Measurements from ENCODE around the gene RAB6B.
A peak's percentile ranks its signal among the peaks of the same experiment; 100 is the strongest.

RAB6B gene

GRCh38 chr3:133928136-133928893 is 32.6 kb upstream of the RAB6B start:
- Histone ChIP-seq H3K27me3 (ENCODE audit: insufficient read depth, insufficient read length) (peaks cover 21% of the 10 kb centered on the region), H3K9ac (ENCODE audit: insufficient read length, low read depth) (peak overlapping the region; percentile 45), H3K4me1 (ENCODE audit: insufficient read depth, insufficient read length) (peaks cover 11% of the 10 kb centered on the region), H3K36me3 (ENCODE audit: insufficient read depth, insufficient read length, low read length) (no peaks in the 10 kb centered on the region), H3K4me3 (ENCODE audit: insufficient read length, low read depth) (no peak overlapping the region), H3K9me3 (ENCODE audit: insufficient read depth, low read length) (no peaks in the 10 kb centered on the region)
- TF ChIP-seq SUZ12 (IDR thresholded peaks at IDR 0.05; ENCODE audit: extremely low read depth, insufficient read depth, insufficient read length): no peak
- DNase-seq (ENCODE audit: low read depth, low spot score): no peak

GRCh38 chr3:133927540-133928066 is 31.9 kb upstream of the RAB6B start:
- no peak for DNase-seq (ENCODE audit: low read depth, low spot score)
- Histone ChIP-seq H3K9ac (ENCODE audit: insufficient read length, low read depth) (peak overlapping the region; percentile 66), H3K27me3 (ENCODE audit: insufficient read depth, insufficient read length) (peaks cover 21% of the 10 kb centered on the region), H3K36me3 (ENCODE audit: insufficient read depth, insufficient read length, low read length) (no peaks in the 10 kb centered on the region), H3K9me3 (ENCODE audit: insufficient read depth, low read length) (no peaks in the 10 kb centered on the region), H3K4me3 (ENCODE audit: insufficient read length, low read depth) (peak overlapping the region; percentile 41), H3K4me1 (ENCODE audit: insufficient read depth, insufficient read length) (peaks cover 11% of the 10 kb centered on the region)
- TF ChIP-seq ZNF274 (IDR thresholded peaks at IDR 0.05; ENCODE audit: low read depth, low read length) (no peak), SUZ12 (IDR thresholded peaks at IDR 0.05; ENCODE audit: extremely low read depth, insufficient read depth, insufficient read length) (no peak), YY1 (IDR thresholded peaks at IDR 0.05; ENCODE audit: insufficient read depth, insufficient read length) (no peak)

GRCh38 chr3:133926736-133927539 is 31.3 kb upstream of the RAB6B start:
- no peak for DNase-seq (ENCODE audit: low read depth, low spot score)
- Histone ChIP-seq H3K9ac (ENCODE audit: insufficient read length, low read depth) (peak overlapping the region; percentile 66), H3K4me1 (ENCODE audit: insufficient read depth, insufficient read length) (peaks cover 11% of the 10 kb centered on the region), H3K9me3 (ENCODE audit: insufficient read depth, low read length) (no peaks in the 10 kb centered on the region), H3K27me3 (ENCODE audit: insufficient read depth, insufficient read length) (peaks cover 21% of the 10 kb centered on the region), H3K4me3 (ENCODE audit: insufficient read length, low read depth) (peak overlapping the region; percentile 41), H3K36me3 (ENCODE audit: insufficient read depth, insufficient read length, low read length) (no peaks in the 10 kb centered on the region)
- TF ChIP-seq YY1 (IDR thresholded peaks at IDR 0.05; ENCODE audit: insufficient read depth, insufficient read length) (no peak), SUZ12 (IDR thresholded peaks at IDR 0.05; ENCODE audit: extremely low read depth, insufficient read depth, insufficient read length) (no peak)

- Histone ChIP-seq H3K4me1 (ENCODE audit: insufficient read depth, insufficient read length) (peaks cover 11% of the 10 kb centered on the region), H3K27me3 (ENCODE audit: insufficient read depth, insufficient read length) (peaks cover 21% of the 10 kb centered on the region), H3K9ac (ENCODE audit: insufficient read length, low read depth) (no peak overlapping the region), H3K9me3 (ENCODE audit: insufficient read depth, low read length) (no peaks in the 10 kb centered on the region), H3K36me3 (ENCODE audit: insufficient read depth, insufficient read length, low read length) (no peaks in the 10 kb centered on the region), H3K4me3 (ENCODE audit: insufficient read length, low read depth) (no peak overlapping the region)
- TF ChIP-seq YY1 (IDR thresholded peaks at IDR 0.05; ENCODE audit: insufficient read depth, insufficient read length) (no peak), SUZ12 (IDR thresholded peaks at IDR 0.05; ENCODE audit: extremely low read depth, insufficient read depth, insufficient read length) (no peak), ZNF274 (IDR thresholded peaks at IDR 0.05; ENCODE audit: low read depth, low read length) (no peak)
- DNase-seq (ENCODE audit: low read depth, low spot score): no peak
These were observed 30.5 kb upstream of the RAB6B start for GRCh38 chr3:133925960-133926735.

- Histone ChIP-seq H3K4me1 (ENCODE audit: insufficient read depth, insufficient read length) (peaks cover 11% of the 10 kb centered on the region), H3K9ac (ENCODE audit: insufficient read length, low read depth) (no peak overlapping the region), H3K36me3 (ENCODE audit: insufficient read depth, insufficient read length, low read length) (no peaks in the 10 kb centered on the region), H3K4me3 (ENCODE audit: insufficient read length, low read depth) (no peak overlapping the region), H3K27me3 (ENCODE audit: insufficient read depth, insufficient read length) (peaks cover 14% of the 10 kb centered on the region), H3K9me3 (ENCODE audit: insufficient read depth, low read length) (no peaks in the 10 kb centered on the region)
- TF ChIP-seq ZNF274 (IDR thresholded peaks at IDR 0.05; ENCODE audit: low read depth, low read length) (no peak), YY1 (IDR thresholded peaks at IDR 0.05; ENCODE audit: insufficient read depth, insufficient read length) (no peak), SUZ12 (IDR thresholded peaks at IDR 0.05; ENCODE audit: extremely low read depth, insufficient read depth, insufficient read length) (no peak)
- no peak for DNase-seq (ENCODE audit: low read depth, low spot score)
These were observed 28.4 kb upstream of the RAB6B start for GRCh38 chr3:133924041-133924440.

GRCh38 chr3:133921592-133921991 is 25.9 kb upstream of the RAB6B start:
- peaks cover 5% of the 10 kb centered on the region; the same call in 1 of the 2 replicates for H3K9me3 ChIP-seq (ENCODE audit: insufficient read depth, low read length)
- H3K27me3 ChIP-seq (ENCODE audit: insufficient read depth, insufficient read length): no peaks in the 10 kb centered on the region
- DNase-seq (ENCODE audit: low read depth, low spot score): no peak
- no peak for TF ChIP-seq ZNF274 (IDR thresholded peaks at IDR 0.05; ENCODE audit: low read depth, low read length)
- no peak for TF ChIP-seq SUZ12 (IDR thresholded peaks at IDR 0.05; ENCODE audit: extremely low read depth, insufficient read depth, insufficient read length)
- TF ChIP-seq YY1 (IDR thresholded peaks at IDR 0.05; ENCODE audit: insufficient read depth, insufficient read length): no peak
- peaks cover 6% of the 10 kb centered on the region for H3K4me1 ChIP-seq (ENCODE audit: insufficient read depth, insufficient read length)
- no peak overlapping the region for H3K4me3 ChIP-seq (ENCODE audit: insufficient read length, low read depth)
- no peak overlapping the region for H3K9ac ChIP-seq (ENCODE audit: insufficient read length, low read depth)
- H3K36me3 ChIP-seq (ENCODE audit: insufficient read depth, insufficient read length, low read length): no peaks in the 10 kb centered on the region
